Measurements from ENCODE around the gene TMEM271.

DNA sequence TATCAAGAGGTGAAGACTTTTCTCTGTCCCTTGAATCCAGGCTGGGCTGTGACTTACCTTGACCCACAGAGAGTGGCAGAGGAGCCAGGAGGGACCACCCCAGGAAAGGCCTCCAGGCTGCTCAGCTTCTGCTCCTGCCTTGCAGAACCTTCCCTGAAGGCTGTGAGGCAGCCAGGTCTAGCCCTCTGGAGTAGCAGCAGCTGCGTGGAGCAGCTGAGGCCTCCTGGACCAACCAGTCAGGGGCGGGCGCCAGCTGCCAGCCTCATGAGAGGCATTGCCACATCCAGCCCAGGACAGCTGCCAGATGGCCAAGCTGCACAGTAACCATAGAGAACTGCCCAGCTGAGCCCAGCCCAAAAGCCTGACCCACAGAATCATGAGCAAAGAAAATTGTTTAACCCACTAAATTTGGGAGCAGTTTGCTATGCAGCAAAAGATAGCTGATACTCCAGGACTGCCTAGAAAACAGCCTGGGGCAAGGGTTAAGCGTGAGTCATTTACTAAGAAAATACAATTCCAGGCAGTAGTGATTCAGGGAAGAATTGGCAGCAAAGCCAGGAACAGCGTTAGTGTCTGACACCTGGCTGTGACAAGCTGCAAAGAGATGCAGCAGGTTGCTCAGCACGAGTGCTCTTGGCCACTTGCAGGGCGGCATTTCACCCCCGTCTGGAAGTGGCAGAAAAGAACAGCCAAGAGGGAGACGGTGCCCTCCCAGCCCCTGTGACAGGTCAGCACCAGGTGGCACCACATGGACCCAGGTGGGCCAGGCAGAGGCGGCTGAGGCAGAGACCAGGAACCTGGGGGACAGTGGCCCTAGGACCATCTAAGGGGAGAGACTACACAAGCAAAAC is 34.5 kb upstream of the TMEM271 start:
- TF ChIP-seq, protein P1, sequence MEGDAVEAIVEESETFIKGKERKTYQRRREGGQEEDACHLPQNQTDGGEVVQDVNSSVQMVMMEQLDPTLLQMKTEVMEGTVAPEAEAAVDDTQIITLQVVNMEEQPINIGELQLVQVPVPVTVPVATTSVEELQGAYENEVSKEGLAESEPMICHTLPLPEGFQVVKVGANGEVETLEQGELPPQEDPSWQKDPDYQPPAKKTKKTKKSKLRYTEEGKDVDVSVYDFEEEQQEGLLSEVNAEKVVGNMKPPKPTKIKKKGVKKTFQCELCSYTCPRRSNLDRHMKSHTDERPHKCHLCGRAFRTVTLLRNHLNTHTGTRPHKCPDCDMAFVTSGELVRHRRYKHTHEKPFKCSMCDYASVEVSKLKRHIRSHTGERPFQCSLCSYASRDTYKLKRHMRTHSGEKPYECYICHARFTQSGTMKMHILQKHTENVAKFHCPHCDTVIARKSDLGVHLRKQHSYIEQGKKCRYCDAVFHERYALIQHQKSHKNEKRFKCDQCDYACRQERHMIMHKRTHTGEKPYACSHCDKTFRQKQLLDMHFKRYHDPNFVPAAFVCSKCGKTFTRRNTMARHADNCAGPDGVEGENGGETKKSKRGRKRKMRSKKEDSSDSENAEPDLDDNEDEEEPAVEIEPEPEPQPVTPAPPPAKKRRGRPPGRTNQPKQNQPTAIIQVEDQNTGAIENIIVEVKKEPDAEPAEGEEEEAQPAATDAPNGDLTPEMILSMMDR (IDR thresholded peaks at IDR 0.05 in 4 of 5, conservative IDR thresholded peaks at IDR 0.05 in 1 of 5): no peak
- TF ChIP-seq POLR2A (IDR thresholded peaks at IDR 0.05): no peak

Data from gastrocnemius medialis (tissue), 4 donors.